K562 (cell line): Measurements from ENCODE around the gene RFC5.

Experiments
- BHLHE40 ChIP-seq: IDR thresholded peaks from 2 replicates; pipeline ENCODE4 v1.6.1; 2011; ENCODE audit warnings: low read length, improper control_type of control experiment
- HSF4 ChIP-seq: fragments of 250-450 bp; sonication (Bioruptor Pico); IDR thresholded peaks from 2 replicates; pipeline ENCODE4 v2.1.2; 2022; ENCODE audit warnings: mild to moderate bottlenecking, moderate library complexity, borderline replicate concordance
- NR1H2 ChIP-seq: sonication (generic); formaldehyde crosslinking; IDR thresholded peaks from 2 replicates; pipeline ENCODE4 v1.4.0; 2020; ENCODE audit warnings: mild to moderate bottlenecking, missing genetic modification reagents

DNA sequence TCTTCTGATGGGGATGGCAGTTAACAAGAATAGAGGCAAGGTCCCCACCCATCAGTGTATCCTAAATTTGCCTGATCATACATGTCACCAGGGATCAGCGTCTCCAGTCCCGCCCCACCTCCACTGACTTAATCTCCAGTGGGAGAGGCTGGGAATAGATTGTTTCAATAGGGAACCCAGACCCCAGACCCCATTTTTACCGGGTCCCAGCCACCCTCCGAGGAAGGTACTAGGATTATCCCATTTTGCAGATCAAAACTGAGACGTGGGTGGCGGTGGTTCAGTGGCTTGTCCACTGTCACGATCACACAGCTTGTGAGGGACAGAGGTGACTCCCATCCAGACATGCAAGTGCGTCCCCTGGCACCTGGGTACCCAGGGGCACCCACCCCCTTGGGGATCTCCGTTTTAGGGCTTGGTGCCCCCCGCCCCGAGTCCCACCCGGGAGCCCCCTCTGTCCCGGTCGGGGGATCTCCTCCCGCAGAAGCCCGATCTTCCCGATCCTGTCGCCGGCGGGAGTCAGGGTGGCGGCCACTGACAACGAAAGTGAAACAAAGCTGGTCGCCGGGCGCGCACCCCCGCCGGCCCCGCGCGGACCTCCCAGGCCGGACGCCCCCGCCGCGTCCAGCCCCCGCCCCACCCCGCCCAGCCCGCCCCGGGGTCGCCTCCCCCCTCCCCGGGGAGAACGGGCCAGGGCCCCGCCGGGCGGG lies 44.0 kb downstream of the RFC5 start:
- TF ChIP-seq HSF4 (CRISPR knock-in tag) (no peak), NR1H2 (CRISPR knock-in tag) (no peak), BHLHE40 (no peak)
